Measurements from ENCODE around the gene FBXW9. TPM values are rescaled to one million over a fixed set of nuclear protein-coding genes. Genes with fewer than 3 reads are reported as not detected.
"Not testable (repeated sequence)": the region's sequence is repeated elsewhere in the genome, so short reads cannot be mapped to it uniquely, and the experiment has no call there.

The FBXW9 gene
- total and polyA plus RNA-seq, 8 donors, result 3.1 to 8.5 (median 4.4) TPM

DNA sequence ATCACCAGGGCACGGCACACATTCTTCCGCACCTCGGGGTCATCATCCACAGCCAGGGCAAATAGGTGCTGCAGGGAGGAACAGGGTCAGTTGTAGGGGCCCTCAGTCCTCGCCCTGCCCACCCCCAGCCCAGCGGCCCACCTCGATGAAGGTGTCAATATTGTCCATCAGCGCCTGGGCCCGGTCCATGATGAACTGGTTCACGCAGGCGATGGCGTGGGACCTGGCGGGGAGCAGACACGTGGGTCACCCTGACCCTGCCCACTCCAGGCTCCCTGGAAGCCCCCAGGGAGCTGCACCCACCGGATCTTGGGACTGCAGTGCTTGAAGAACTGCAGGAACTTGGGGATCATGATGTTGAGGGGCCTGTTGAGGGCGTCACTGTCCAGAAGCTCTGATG is 18.7 kb upstream of the FBXW9 start:
- intact Hi-C loops (cut with DNase I), result loop anchor here in 1 of 3 donors (10.0 kb wide), 1 partner anchor 130 kb away; no protein-coding TSS in a partner anchor
- Histone ChIP-seq H3K9me3 (no peaks in the 10 kb centered on the region), H3K4me1 (no peaks in the 10 kb centered on the region), H3K36me3 (peaks cover 0 to 38% (median 34%) of the 10 kb centered on the region in 3 donors), H3K4me3 (no peak overlapping the region), H3K27me3 (no peaks in the 10 kb centered on the region), H3K27ac (no peak overlapping the region)
- no peak for FAIRE-seq
- WGBS, 2 donors, result 92 to 94% methylated on average over 15 of the region's 15 CpGs
- TF ChIP-seq, protein P1, sequence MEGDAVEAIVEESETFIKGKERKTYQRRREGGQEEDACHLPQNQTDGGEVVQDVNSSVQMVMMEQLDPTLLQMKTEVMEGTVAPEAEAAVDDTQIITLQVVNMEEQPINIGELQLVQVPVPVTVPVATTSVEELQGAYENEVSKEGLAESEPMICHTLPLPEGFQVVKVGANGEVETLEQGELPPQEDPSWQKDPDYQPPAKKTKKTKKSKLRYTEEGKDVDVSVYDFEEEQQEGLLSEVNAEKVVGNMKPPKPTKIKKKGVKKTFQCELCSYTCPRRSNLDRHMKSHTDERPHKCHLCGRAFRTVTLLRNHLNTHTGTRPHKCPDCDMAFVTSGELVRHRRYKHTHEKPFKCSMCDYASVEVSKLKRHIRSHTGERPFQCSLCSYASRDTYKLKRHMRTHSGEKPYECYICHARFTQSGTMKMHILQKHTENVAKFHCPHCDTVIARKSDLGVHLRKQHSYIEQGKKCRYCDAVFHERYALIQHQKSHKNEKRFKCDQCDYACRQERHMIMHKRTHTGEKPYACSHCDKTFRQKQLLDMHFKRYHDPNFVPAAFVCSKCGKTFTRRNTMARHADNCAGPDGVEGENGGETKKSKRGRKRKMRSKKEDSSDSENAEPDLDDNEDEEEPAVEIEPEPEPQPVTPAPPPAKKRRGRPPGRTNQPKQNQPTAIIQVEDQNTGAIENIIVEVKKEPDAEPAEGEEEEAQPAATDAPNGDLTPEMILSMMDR (IDR thresholded peaks at IDR 0.05), result no peak
- no peak for DNase-seq
- ATAC-seq, result no peak

DNA sequence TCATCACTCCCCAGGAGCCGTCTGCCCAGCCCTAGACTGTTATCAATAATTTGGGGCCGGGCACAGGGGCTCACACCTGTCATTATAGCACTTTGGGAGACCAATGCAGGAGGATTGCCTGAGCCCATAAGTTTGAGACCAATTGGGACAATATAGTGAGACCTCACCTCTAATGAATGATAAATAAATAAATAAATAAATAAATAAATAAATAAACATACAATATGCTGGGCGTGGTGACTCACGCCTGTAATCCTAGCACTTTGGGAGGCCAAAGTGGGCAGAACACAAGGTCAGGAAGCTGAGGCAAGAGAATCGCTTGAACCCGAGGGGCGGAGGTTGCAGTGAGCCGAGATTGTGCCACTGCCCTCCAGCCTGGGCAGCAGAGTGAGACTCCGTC is 16.9 kb upstream of the FBXW9 start:
- H3K4me1 ChIP-seq, FAIRE-seq, H3K27ac ChIP-seq, H3K9me3 ChIP-seq, H3K27me3 ChIP-seq, DNase-seq, ATAC-seq, H3K4me3 ChIP-seq: not testable (repeated sequence)
- WGBS, 2 donors, result 92 to 98% methylated on average over 9 of the region's 9 CpGs
- H3K36me3 ChIP-seq, result peaks cover 0 to 38% (median 34%) of the 10 kb centered on the region in 3 donors
- intact Hi-C loops (cut with DNase I), result loop anchor here in 1 of 3 donors (10.0 kb wide), 1 partner anchor 131 kb away; no protein-coding TSS in a partner anchor

DNA sequence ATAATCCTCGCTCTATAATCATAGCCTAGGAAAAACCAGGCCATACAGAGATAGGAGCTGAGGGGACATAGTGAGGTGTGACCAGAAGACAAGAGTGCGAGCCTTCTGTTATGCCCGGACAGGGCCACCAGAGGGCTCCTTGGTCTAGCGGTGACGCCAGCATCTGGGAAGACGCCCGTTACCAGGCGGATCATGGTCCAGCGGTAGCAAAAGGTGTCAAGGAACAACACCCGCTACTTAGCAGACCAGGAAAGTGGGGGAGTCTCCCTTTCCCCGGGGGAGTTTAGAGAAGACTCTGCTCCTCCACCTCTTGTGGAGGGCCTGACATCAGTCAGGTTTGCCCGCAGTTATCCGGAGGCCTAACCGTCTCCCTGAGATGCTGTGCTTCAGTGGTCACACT is 15.6 kb upstream of the FBXW9 start:
- H3K27ac ChIP-seq, H3K4me1 ChIP-seq, H3K9me3 ChIP-seq, FAIRE-seq, H3K27me3 ChIP-seq, ATAC-seq, H3K4me3 ChIP-seq: not testable (repeated sequence)
- TF ChIP-seq, protein P1 (IDR thresholded peaks at IDR 0.05), result peak in 2 of 4 donors; percentile 6 to 12
- intact Hi-C loops (cut with DNase I), result loop anchor here in 1 of 3 donors (10.0 kb wide), 1 partner anchor 133 kb away; no protein-coding TSS in a partner anchor
- WGBS, 2 donors, result 46 to 54% methylated on average over 10 to 12 of the region's 14 CpGs
- H3K36me3 ChIP-seq, result peaks cover 0 to 38% (median 34%) of the 10 kb centered on the region in 3 donors
- peak in 1 of 6 donors; percentile 55 for DNase-seq

DNA sequence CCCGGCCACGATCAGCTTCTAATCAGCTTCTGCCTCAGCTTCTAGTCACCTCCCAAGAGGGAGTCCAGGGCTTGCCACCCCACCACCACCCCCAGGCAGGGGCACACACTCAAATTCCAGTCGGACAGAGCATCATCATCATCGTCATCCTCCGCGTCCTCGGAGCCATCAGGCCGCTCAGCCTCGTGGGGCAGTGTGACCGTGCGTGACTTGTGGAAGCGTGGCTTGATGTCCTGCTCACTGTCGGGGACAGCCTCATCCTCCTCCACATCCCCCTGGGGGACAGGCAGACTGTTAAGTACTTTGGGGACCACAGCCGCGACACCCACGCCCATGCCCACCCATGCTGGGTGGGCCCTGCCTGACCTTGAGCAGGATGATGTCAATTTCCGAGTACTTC is 14.8 kb upstream of the FBXW9 start:
- no peaks in the 10 kb centered on the region for H3K9me3 ChIP-seq
- intact Hi-C loops (cut with DNase I), result loop anchor here in 1 of 3 donors (10.0 kb wide), 1 partner anchor 134 kb away; no protein-coding TSS in a partner anchor
- H3K4me1 ChIP-seq, result no peaks in the 10 kb centered on the region
- no peak overlapping the region for H3K27ac ChIP-seq
- no peak for FAIRE-seq
- ATAC-seq, result no peak
- H3K36me3 ChIP-seq, result peaks cover 0 to 47% (median 41%) of the 10 kb centered on the region in 3 donors
- TF ChIP-seq, protein P1 (IDR thresholded peaks at IDR 0.05), result no peak
- H3K27me3 ChIP-seq, result no peaks in the 10 kb centered on the region
- DNase-seq, result no peak
- H3K4me3 ChIP-seq, result no peak overlapping the region
- 91 to 93% methylated on average over 17 of the region's 17 CpGs for WGBS, 2 donors

DNA sequence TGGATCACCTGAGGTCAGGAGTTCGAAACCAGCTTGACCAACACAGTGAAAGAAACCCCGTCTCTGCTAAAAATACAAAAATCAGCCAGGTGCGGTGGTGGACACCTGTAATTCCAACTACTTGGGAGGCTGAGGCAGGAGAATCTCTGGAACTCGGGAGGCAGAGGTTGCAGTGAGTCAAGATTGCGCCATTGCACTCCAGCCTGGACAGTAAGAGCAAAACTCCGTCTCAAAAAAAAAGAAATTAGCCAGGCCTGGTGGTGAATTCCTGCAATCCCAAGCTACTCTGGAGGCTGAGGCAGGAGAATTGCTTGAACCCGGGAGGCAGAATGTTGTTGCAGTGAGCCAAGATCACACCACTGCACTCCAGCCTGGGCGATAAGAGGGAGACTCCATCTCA is 12.2 kb upstream of the FBXW9 start:
- WGBS, 2 donors, result 93 to 97% methylated on average over 8 of the region's 8 CpGs
- intact Hi-C loops (cut with DNase I), result no loop called here
- H3K36me3 ChIP-seq, result peaks cover 0 to 50% (median 29%) of the 10 kb centered on the region in 3 donors

More for the DNA sequence above, 12.2 kb upstream of the FBXW9 start:
- DNase-seq (no peak), FAIRE-seq (no peak), ATAC-seq (no peak)
- Histone ChIP-seq H3K4me1 (no peaks in the 10 kb centered on the region), H3K4me3 (no peak overlapping the region), H3K27ac (no peak overlapping the region), H3K27me3 (no peaks in the 10 kb centered on the region), H3K9me3 (no peaks in the 10 kb centered on the region)
- TF ChIP-seq, protein P1 (IDR thresholded peaks at IDR 0.05), result no peak
